ENCODE measurements around the gene REXO5.

Gene REXO5

DNA sequence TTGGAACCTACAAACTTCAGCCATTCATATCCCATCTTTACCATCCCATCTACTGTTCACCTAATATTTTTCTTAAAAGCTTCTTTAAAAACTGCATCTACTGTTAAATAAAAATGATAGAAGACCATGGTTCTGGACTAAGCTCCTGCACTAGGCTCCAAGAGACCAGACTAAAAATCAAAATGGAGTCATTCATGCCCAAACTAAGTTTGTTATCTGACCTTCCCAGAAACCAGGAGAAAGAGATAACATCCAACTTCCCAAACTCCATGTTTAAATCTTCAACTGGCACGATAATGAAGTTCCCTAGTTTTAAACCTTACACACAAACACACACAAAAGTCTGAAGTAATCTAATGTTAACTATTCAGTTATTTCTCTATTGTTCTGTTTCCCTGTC is 80.0 kb downstream of the REXO5 start:
- Histone ChIP-seq H3K36me3 (ENCODE audit: control insufficient read depth in 2 of 2, insufficient read depth in 1 of 2, low read length in 2 of 2) (no peaks in the 10 kb centered on the region), H3K4me3 (ENCODE audit: low read depth, low read length) (no peak overlapping the region), H3K27ac (ENCODE audit: extremely low read depth, low read depth, low read length) (no peak overlapping the region), H3K4me1 (ENCODE audit: control insufficient read depth, insufficient read depth, low read length) (no peaks in the 10 kb centered on the region), H3K9me3 (ENCODE audit: control insufficient read depth, insufficient read depth, low read depth, low read length) (no peaks in the 10 kb centered on the region)
- POLR2A ChIA-PET = no interaction called here
- TF ChIP-seq ZNF610 (tag by site-specific recombination; IDR thresholded peaks at IDR 0.05; ENCODE audit: borderline replicate concordance) (no peak), KLF9 (tag by site-specific recombination; IDR thresholded peaks at IDR 0.05; ENCODE audit: low read depth) (no peak), ZNF555 (tag by site-specific recombination; conservative IDR thresholded peaks at IDR 0.05) (no peak), ZBTB7A (tag by site-specific recombination; IDR thresholded peaks at IDR 0.05; ENCODE audit: low read depth) (no peak), GLIS1 (tag by site-specific recombination; IDR thresholded peaks at IDR 0.05) (no peak), ZNF596 (tag by site-specific recombination; IDR thresholded peaks at IDR 0.05) (no peak), ZNF664 (tag by site-specific recombination; IDR thresholded peaks at IDR 0.05) (no peak), ZNF311 (tag by site-specific recombination; IDR thresholded peaks at IDR 0.05; ENCODE audit: borderline replicate concordance) (no peak), ZNF660 (tag by site-specific recombination; IDR thresholded peaks at IDR 0.05) (no peak)
- CTCF ChIA-PET = no interaction called here

DNA sequence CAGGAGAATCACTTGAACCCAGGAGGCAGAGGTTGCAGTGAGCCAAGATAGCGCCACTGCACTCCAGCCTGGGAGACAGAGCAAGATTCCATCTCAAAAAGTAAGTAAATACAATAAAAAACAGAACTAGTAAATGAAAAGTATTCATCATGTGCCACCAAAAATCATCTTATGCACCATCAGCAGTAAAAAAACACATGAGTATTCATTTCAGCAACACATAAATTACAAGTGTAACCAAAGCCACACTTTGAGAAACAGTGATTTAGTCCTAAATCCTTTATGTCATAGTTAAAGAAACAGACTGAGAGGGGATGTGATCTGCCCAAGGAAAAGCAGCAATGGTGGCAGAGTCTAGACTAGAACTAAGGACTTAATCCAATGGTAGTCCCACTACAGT is 80.9 kb downstream of the REXO5 start:
- Histone ChIP-seq H3K4me1 (ENCODE audit: control insufficient read depth, insufficient read depth, low read length) (no peaks in the 10 kb centered on the region), H3K36me3 (ENCODE audit: control insufficient read depth in 2 of 2, insufficient read depth in 1 of 2, low read length in 2 of 2) (peaks cover 0 to 6% of the 10 kb centered on the region in 2 experiments; a peak in 1 of 3 replicates), H3K4me3 (ENCODE audit: low read depth, low read length) (no peak overlapping the region), H3K9me3 (ENCODE audit: control insufficient read depth, insufficient read depth, low read depth, low read length) (no peaks in the 10 kb centered on the region), H3K27ac (ENCODE audit: extremely low read depth, low read depth, low read length) (no peak overlapping the region)
- TF ChIP-seq ZNF629 (tag by site-specific recombination; IDR thresholded peaks at IDR 0.05) = no peak
- TF ChIP-seq, protein P1, sequence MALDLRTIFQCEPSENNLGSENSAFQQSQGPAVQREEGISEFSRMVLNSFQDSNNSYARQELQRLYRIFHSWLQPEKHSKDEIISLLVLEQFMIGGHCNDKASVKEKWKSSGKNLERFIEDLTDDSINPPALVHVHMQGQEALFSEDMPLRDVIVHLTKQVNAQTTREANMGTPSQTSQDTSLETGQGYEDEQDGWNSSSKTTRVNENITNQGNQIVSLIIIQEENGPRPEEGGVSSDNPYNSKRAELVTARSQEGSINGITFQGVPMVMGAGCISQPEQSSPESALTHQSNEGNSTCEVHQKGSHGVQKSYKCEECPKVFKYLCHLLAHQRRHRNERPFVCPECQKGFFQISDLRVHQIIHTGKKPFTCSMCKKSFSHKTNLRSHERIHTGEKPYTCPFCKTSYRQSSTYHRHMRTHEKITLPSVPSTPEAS (tag by site-specific recombination; IDR thresholded peaks at IDR 0.05) = no peak
- ChIA-PET CTCF (no interaction called here), POLR2A (no interaction called here)

DNA sequence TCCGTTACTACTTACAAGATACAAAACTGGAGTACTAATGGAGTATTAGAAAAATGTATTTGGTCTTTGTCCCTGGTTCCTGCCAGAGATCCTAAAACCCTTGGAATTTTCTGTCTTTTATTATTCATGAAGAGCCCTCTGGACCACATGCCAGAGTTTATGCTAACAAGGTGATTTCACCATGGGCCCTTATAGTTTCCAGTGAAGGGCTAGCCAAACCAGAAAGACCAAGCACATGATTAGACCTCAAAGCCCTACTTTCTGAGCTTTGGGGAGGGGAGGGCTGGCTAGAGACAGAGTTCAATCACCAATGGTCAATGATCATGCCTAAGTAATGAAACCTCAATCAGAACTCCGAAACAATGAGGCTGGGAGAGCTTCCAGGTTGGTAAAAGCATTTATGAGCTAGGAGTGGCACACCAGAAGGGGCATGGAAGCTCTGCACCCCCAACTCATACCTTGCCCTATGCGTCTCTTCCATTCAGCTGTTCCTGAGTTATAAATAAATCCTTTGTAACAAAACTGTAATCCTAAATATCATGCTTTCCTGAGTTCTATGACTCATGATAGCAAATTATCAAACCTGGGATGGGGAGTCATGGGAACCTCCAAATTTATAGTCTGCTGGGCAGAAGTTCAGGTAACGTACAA is 83.4 kb downstream of the REXO5 start:
- Histone ChIP-seq H3K9me3 (ENCODE audit: control insufficient read depth, insufficient read depth, low read depth, low read length) (no peaks in the 10 kb centered on the region), H3K27ac (ENCODE audit: extremely low read depth, low read depth, low read length) (no peak overlapping the region), H3K4me1 (ENCODE audit: control insufficient read depth, insufficient read depth, low read length) (no peaks in the 10 kb centered on the region), H3K4me3 (ENCODE audit: low read depth, low read length) (no peak overlapping the region), H3K36me3 (ENCODE audit: control insufficient read depth in 2 of 2, insufficient read depth in 1 of 2, low read length in 2 of 2) (peaks cover 0 to 11% of the 10 kb centered on the region in 2 experiments; a peak in 1 of 3 replicates)
- ChIA-PET CTCF (interaction anchor here (0.6 kb wide), 1 partner anchor 8 kb away, joined by 3 read pairs; no protein-coding TSS in a partner anchor), POLR2A (no interaction called here)
- TF ChIP-seq MEIS1 (CRISPR knock-in tag; IDR thresholded peaks at IDR 0.05; ENCODE audit: borderline replicate concordance) (no peak), ZNF707 (tag by site-specific recombination; IDR thresholded peaks at IDR 0.05) (no peak), ZNF146 (tag by site-specific recombination; IDR thresholded peaks at IDR 0.05) (no peak)
- TF ChIP-seq, protein P2, sequence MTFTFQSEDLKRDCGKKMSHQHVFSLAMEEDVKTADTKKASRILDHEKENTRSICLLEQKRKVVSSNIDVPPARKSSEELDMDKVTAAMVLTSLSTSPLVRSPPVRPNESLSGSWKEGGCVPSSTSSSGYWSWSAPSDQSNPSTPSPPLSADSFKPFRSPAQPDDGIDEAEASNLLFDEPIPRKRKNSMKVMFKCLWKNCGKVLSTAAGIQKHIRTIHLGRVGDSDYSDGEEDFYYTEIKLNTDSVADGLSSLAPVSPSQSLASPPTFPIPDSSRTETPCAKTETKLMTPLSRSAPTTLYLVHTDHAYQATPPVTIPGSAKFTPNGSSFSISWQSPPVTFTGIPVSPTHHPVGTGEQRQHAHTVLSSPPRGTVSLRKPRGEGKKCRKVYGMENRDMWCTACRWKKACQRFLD (tag by site-specific recombination; IDR thresholded peaks at IDR 0.05) = no peak

GRCh38 chr16:20894388-20894787 is 88.1 kb downstream of the REXO5 start:
- ChIA-PET CTCF (no interaction called here), POLR2A (no interaction called here)
- no peak overlapping the region for H3K27ac ChIP-seq (ENCODE audit: extremely low read depth, low read depth, low read length)
- no peak for TF ChIP-seq SETDB1 (IDR thresholded peaks at IDR 0.05; ENCODE audit: insufficient read length, low read length)
- no peak for TF ChIP-seq ZNF341 (tag by site-specific recombination; IDR thresholded peaks at IDR 0.05; ENCODE audit: low read depth)
- TF ChIP-seq, protein P3, sequence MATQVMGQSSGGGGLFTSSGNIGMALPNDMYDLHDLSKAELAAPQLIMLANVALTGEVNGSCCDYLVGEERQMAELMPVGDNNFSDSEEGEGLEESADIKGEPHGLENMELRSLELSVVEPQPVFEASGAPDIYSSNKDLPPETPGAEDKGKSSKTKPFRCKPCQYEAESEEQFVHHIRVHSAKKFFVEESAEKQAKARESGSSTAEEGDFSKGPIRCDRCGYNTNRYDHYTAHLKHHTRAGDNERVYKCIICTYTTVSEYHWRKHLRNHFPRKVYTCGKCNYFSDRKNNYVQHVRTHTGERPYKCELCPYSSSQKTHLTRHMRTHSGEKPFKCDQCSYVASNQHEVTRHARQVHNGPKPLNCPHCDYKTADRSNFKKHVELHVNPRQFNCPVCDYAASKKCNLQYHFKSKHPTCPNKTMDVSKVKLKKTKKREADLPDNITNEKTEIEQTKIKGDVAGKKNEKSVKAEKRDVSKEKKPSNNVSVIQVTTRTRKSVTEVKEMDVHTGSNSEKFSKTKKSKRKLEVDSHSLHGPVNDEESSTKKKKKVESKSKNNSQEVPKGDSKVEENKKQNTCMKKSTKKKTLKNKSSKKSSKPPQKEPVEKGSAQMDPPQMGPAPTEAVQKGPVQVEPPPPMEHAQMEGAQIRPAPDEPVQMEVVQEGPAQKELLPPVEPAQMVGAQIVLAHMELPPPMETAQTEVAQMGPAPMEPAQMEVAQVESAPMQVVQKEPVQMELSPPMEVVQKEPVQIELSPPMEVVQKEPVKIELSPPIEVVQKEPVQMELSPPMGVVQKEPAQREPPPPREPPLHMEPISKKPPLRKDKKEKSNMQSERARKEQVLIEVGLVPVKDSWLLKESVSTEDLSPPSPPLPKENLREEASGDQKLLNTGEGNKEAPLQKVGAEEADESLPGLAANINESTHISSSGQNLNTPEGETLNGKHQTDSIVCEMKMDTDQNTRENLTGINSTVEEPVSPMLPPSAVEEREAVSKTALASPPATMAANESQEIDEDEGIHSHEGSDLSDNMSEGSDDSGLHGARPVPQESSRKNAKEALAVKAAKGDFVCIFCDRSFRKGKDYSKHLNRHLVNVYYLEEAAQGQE (tag by site-specific recombination; IDR thresholded peaks at IDR 0.05) = no peak
- no peak for TF ChIP-seq ZBTB1 (tag by site-specific recombination; IDR thresholded peaks at IDR 0.05)
- TF ChIP-seq PBX3 (CRISPR knock-in tag; IDR thresholded peaks at IDR 0.05) = no peak
- TF ChIP-seq GFI1B (tag by site-specific recombination; IDR thresholded peaks at IDR 0.05) = no peak

More at GRCh38 chr16:20894388-20894787, 88.1 kb downstream of the REXO5 start:
- H3K4me1 ChIP-seq (ENCODE audit: control insufficient read depth, insufficient read depth, low read length) = no peaks in the 10 kb centered on the region
- H3K9me3 ChIP-seq (ENCODE audit: control insufficient read depth, insufficient read depth, low read depth, low read length) = no peaks in the 10 kb centered on the region
- peaks cover 0 to 31% of the 10 kb centered on the region in 2 experiments; a peak in 2 of 3 replicates for H3K36me3 ChIP-seq (ENCODE audit: control insufficient read depth in 2 of 2, insufficient read depth in 1 of 2, low read length in 2 of 2)
- H3K4me3 ChIP-seq (ENCODE audit: low read depth, low read length) = no peak overlapping the region
